Measurements from ENCODE around the gene SHBG.

The SHBG gene

DNA sequence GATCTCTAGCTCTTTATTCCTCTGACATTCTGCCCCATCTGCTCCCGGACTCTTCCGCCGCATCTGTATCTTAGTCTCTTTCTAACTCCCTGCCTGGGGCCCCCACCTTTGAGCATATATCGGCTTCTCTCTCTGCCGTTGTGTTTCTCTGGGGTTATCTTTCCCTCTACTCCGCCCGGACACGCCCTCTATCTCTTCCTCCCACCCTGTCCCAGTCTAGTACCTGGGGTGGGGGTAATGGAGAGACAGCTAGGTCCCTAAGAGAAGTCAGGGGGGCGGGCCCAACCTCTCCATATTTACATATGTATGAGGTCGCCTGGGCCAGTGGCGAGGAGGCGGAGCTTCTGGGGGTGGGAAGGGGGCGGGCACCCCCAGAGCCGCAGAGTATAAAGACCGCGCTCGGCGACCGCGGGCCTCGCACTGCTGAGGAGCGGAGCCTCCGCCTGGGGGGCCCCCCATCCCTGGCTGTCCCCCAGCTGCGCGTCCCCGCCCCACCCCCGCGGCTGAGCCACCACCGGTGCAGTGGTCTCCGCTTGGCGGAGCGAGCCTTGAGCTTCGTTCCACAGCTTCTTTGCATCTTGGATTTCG, 20.7 kb downstream of the SHBG start, which contains the start of gene ATP1B2:
ATP1B2 (plus strand) TSS at position 418 of the 588 bp plus-strand sequence. CDS start 593 bp downstream, outside the sequence.
- DNase-seq (ENCODE audit: low read depth) = no peak

DNA sequence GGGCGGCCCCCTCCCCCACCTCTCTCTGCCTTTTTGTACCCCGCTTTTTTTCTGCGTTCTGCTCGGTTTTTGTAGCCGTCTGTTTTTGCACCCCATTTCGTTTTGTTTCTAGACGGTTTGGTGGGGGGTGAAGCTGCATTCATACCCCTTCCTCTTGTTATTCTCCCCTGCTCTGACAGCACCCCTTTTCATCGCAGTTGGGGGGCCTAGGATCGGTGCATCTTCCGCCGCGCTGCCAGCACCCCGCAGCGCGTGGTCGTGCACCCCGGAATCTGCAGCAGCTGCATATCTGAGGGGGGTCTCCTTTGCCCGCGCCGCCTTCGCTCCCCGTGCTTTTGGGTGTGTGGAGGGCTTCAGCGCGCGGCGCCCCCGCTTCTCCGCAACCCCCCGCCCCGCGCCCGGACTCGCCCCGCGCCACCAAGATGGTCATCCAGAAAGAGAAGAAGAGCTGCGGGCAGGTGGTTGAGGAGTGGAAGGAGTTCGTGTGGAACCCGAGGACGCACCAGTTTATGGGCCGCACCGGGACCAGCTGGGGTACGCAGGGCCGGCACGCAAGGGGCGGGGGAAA, 21.2 kb downstream of the SHBG start:
- DNase-seq (ENCODE audit: low read depth) = no peak

DNA sequence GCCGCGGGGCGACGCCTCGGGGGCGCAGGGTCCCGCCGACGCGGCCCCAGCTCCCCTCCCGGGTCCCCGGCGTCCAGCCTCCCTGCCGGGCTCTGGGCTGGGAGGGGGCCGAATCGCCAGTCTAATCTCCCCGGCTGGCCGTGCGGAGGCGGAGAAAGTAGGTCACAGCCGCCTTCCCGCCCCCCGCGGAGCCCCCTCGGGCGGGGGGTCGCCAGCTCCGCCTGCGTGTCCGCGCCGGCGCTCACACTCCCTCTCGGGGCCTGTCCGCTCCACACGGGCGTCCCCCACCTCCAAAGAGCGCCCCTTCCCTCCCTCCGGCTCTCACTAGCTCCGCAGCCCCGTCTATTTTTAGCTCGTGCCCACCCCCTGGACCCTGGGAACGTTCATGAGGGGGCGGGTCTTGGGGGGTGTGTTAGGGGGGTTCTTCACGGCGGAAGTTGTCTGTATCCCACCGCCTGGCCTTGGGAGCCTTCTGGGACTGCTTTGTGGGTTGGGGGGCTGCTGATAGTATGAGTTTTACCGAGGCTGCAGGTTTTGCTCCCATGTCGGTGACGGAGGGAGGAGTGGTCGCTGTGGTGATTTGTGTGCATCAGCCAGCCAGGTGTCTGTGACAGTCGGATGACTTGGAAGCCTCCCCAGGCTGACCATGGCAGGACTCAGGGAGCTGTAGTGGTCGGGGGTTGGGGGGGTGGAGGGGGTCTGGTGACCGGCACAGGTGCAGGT, 21.9 kb downstream of the SHBG start:
- no peak for DNase-seq (ENCODE audit: low read depth)

DNA sequence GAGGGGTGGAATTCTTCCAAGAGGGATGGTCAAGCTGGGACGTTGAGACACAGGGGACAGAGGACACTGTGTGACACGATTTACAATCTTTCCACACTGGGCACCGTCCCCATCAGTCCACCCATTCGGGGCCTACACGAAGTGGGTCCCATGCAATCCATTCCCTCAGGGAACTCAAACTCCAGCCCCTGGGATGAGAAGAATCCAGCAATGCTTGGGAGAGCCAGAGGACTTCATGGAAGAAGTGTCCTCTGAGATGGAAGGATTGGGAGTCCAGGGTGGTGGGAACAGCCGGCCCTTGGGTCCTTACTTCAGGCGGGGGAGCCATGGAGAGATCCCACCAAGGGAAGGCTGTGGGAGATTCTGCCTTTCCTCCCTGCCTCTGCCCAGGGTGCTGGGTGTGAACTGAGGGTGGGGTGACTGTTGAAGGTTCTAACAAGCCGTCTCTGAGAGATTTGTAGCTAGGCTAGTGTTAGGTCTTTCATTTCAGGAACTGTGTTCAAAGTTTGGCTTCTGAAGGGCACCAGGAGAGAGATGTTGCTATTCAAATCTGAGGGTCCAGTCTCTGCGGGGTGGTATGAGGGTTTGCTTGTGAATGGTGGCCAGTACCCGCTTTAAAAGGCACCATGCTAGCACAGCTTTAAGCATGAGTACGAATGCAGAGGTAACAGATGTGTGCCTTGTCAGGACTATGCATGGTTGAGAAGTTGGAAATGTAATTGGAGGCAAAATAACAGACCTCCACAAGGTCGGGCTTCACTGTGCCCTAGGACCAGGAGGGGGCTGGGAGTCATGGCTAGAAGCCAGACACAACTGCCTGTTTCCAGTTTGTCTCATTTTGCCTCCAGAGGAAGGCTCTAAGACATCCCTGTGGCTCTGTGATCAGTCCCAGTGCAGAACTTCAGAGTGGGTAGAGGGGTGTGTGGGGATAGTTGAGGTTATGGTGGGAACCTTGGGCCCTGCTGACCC, 22.7 kb downstream of the SHBG start:
- no peak for DNase-seq (ENCODE audit: low read depth)

DNA sequence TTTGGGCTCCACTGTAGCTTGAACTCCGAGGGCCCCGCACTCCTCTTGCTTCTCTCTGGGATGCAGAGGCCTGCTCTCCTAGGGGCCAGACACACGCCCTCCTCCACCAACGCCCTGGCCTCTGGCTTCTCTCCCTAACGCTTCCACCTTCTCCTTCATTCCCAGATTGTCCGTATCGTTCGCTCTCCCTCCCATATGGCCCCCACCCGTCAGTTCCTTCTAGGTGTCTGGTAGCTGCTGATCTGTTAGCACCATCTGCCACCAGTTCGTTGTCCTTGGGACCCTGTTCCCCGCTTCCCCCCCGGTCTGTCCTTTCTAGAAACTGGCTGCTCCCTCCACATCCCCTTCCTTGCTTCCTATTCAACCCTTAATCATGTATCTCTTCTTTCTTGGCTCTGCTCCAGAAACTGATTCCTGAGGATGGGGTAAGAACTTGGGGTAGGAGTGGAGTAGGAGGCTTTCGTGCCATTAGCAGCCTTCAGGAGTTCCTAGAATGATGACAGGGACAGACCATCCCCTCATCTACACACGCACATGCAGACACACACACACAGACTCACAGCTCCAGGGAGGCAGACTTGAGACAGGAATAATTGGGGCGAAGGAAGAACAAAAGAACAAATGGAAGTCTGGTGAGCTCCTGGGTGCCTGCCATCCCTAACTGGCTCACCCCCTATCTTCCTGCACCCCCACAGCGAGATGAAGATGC, 25.1 kb downstream of the SHBG start:
- no peak for DNase-seq (ENCODE audit: low read depth)

DNA sequence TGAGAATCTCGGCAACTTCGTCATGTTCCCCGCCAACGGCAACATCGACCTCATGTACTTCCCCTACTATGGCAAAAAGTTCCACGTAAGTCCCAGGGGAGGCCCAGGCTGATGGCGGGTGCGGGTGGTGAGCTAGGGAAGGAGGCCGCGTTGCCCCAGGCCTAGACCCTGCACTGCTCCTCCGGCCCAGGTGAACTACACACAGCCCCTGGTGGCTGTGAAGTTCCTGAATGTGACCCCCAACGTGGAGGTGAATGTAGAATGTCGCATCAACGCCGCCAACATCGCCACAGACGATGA, 25.6 kb downstream of the SHBG start:
- no peak for DNase-seq (ENCODE audit: low read depth)

DNA sequence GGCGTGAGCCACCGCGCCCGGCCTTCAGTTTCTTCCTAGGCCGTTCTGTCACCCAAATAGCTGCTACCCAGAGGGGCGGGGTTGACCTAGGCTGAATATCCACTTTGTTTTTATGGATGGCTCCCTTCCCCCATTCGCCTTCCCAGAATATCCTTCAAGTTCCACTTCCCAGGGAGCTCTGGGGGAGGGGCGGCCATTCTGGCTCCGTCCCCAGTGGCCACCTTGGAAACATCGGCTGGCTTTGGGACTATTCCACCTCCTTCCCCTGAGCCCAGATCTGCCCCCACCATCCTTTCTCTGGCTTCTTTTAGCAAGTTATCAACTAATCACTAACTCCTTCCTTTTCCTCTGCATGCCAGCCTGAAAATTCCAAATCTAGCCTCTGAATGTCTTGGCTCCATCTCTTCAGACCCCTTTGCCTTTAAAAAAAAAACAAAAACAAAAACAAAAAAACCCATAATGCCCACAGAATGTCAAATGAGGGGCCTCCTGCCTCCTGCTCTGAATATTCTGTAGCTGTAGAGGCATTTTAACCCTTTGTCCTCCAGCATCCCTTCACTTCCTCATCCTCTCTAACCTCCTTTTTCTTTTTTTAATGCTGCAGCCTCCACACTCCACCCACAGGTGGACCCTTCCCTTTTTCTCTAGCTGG, 27.1 kb downstream of the SHBG start:
- no peak for DNase-seq (ENCODE audit: low read depth)

DNA sequence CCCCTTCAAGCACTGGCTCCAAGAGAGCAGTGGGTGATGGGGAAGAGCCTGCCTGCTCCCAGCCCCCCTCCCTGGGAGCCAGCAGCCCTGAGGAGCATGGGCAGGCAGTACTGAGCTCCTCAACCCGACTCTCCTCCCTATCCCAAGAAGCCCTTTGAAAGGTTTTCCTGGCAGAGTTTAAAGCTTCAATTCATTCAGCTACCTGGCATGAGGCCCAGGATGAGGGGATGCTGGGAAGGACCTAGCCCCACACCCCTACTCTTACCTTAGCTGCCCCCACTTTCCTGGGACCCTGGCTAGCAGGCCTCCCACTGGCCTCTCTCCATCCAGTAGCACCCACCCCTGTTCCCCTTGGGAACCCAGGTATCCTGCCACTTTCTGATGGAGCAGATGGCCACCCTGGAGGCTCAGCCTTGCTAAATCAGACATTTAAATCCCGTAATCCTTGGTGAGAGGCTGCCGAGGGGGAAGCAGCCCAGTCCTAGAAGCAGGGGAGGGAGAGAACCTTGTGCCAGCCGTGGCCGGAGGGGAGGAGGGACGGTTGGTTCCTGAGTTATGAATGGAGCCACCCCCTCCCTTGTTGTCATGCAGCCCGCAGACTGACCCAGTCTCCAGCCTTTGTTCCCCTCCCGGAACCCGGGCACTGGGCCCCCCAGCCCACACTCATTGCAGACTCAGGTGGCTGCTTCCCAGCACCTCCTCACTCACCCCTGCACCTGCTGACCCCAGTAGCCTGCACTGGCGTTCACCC, 37.9 kb downstream of the SHBG start:
- DNase-seq (ENCODE audit: low read depth) = no peak

DNA sequence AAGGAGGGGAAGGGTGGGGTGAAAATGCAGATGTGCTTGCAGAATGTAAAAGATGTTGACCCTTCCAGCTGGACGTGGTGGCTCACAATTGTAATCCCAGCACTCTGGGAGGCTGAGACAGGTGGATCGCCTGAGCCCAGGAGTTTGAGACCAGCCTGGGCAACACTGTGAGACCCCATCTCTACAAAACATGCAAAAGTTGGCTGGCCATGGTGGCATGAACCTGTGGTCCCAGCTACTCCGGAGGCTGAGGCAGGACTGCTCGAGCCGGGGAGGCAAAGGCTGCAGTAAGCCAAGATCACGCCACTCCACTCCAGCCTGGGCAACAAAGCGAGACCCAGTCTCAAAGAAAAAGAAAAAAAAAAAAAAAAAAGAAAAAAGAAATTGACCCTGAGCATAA, 38.5 kb downstream of the SHBG start:
- no peak for DNase-seq (ENCODE audit: low read depth)

DNA sequence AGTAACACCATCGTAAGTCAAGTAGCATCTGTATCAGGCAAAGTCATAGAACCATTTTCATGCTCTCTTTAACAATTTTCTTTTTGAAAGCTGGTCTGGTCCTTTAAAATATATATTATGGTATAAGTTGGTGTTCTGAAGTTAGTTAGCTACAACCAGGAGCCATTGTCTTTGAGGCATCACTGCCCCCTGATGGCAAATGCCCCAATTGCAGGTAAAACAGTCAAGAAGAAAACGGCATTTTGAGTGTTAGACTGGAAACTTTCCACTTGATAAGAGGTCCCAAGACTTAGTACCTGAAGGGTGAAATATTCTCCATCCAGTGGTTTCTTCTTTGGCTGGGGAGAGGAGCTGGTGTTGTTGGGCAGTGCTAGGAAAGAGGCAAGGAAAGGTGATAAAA, 43.3 kb downstream of the SHBG start:
- DNase-seq (ENCODE audit: low read depth) = no peak

DNA sequence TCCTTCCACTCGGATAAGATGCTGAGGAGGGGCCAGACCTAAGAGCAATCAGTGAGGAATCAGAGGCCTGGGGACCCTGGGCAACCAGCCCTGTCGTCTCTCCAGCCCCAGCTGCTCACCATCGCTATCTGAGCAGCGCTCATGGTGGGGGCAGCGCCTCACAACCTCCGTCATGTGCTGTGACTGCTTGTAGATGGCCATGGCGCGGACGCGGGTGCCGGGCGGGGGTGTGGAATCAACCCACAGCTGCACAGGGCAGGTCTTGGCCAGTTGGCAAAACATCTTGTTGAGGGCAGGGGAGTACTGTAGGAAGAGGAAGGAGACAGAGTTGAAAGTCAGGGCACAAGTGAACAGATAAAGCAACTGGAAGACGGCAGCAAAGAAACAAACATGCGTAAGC, 45.0 kb downstream of the SHBG start:
- DNase-seq (ENCODE audit: low read depth) = no peak

DNA sequence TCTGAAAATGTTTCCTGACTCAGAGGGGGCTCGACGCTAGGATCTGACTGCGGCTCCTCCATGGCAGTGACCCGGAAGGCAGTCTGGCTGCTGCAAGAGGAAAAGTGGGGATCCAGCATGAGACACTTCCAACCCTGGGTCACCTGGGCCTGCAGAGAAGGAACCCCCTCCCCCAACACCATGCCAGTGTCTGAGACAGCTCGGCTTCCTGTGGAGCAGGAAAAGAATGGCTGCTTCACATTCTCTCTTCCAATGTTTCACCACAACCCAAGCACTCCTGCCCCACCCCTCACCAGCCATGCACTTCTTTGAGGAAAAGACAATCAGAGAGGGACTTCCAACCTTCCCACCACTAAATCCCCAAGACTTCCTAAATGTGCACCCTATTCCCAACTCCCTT, 46.6 kb downstream of the SHBG start:
- DNase-seq (ENCODE audit: low read depth) = no peak

DNA sequence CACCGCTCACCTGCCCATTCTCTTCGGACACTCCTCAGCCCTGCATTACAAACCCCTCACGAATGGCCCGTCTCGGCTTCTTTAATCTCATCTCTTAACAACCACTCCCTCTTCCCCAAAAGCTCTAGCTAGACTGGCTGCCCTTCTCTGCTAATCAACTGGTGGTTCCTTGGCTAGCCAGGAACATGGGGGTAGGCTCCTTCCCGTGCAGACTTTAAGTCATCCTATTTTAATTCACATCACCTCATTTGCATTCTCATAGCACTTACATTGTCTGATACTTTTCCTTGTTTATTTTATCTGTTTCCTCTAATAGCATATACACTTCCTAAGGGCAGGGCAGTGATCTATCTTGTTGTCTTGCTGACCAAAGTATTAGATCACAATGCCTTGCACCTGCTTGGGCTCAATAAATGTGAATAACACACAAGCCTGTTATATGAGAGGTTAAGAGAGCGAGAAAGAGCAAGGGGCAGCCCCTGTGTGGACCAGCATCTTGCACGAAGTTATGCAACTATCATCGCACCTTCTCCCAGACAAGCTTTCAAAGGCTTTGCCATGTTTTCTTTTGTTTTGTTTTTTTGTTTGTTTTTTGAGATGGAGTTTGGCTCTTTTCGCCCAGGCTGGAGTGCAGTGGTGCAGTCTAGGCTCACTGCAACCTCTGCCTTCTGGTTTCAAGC, 47.6 kb downstream of the SHBG start:
- no peak for DNase-seq (ENCODE audit: low read depth)
